Myocyte (in vitro differentiated cells): Measurements from ENCODE around the gene KRT13. TPM values are rescaled to one million over a fixed set of nuclear protein-coding genes. Genes with fewer than 3 reads are reported as not detected.

Source experiments
- DNase-seq: peaks from one replicate; pipeline ENCODE4 v3.0.0-alpha.2; 2012; ENCODE audit warnings: low read depth
- microRNA-seq: library from miRNA; unstranded; fragments of <30 nt; microRNA quantifications from one replicate; pipeline ENCODE4, GENCODE V29; 2016
- total RNA-seq: library from RNA; depleted of rRNA; stranded (reverse); fragments of >200 nt; gene quantifications from 2 replicates; pipeline ENCODE4 v1.2.3, GENCODE V29; 2014

The KRT13 gene
- total RNA-seq, 1 donor from 2014 or later, result not detected

- DNase-seq, result no peak
Observed at GRCh38 chr17:41475421-41475820, 30.0 kb downstream of the KRT13 start.

GRCh38 chr17:41474863-41475262 lies 30.5 kb downstream of the KRT13 start:
- DNase-seq, result no peak

- DNase-seq, result no peak
Observed at GRCh38 chr17:41468346-41468745, 37.1 kb downstream of the KRT13 start.

GRCh38 chr17:41467561-41467960 lies 37.9 kb downstream of the KRT13 start:
- no peak for DNase-seq

- DNase-seq, result no peak
Observed at GRCh38 chr17:41466988-41467387, 38.4 kb downstream of the KRT13 start, which contains the start of gene KRT32. TSS of gene KRT32 (minus strand) at chr17:41467386. CDS start at chr17:41467325, 61 bp downstream.

GRCh38 chr17:41464682-41465081 lies 40.7 kb downstream of the KRT13 start:
- DNase-seq, result peak; percentile 90

- no peak for DNase-seq
Observed at GRCh38 chr17:41464173-41464572, 41.2 kb downstream of the KRT13 start.

- no peak for DNase-seq
Observed at GRCh38 chr17:41463746-41464145, 41.7 kb downstream of the KRT13 start.

GRCh38 chr17:41462705-41463104 lies 42.7 kb downstream of the KRT13 start:
- no peak for DNase-seq

- no peak for DNase-seq
Observed at GRCh38 chr17:41457676-41458075, 47.7 kb downstream of the KRT13 start.

GRCh38 chr17:41456204-41456603 lies 49.2 kb downstream of the KRT13 start:
- no peak for DNase-seq

- DNase-seq, result no peak
Observed at GRCh38 chr17:41455236-41455635, 50.2 kb downstream of the KRT13 start.

GRCh38 chr17:41453066-41453465 lies 52.3 kb downstream of the KRT13 start:
- DNase-seq, result no peak

GRCh38 chr17:41452281-41452680 lies 53.1 kb downstream of the KRT13 start:
- DNase-seq, result no peak

- no peak for DNase-seq
Observed at GRCh38 chr17:41451154-41451728, 54.2 kb downstream of the KRT13 start.

Small RNA genes lying within 50 kb of the gene (microRNA-seq; reads per million reads assigned to microRNA genes)
- not detected for gene MIR6510

Other genes with a start within 250 kb of the KRT13 start
- not detected in 2 replicates for gene KRTAP9-6, start 240.2 kb downstream of the KRT13 start, total RNA-seq
- not detected in 2 replicates for gene KRTAP9-7, start 229.9 kb downstream of the KRT13 start, total RNA-seq
- not detected in 2 replicates for gene KRTAP29-1, start 202.8 kb downstream of the KRT13 start, total RNA-seq
- not detected in 2 replicates for gene KRTAP16-1, start 196.3 kb downstream of the KRT13 start, total RNA-seq
- gene KRTAP17-1, start 189.9 kb downstream of the KRT13 start, total RNA-seq, result not detected in 2 replicates
- gene KRT33A, start 154.8 kb downstream of the KRT13 start, total RNA-seq, result not detected in 2 replicates
- 0.08 TPM in 1 of 2 replicates, not detected in the other for gene KRT33B, start 135.8 kb downstream of the KRT13 start, total RNA-seq
- gene KRT34, start 123.3 kb downstream of the KRT13 start, total RNA-seq, result 0.16 TPM in 1 of 2 replicates, not detected in the other
- gene KRT31, start 108.0 kb downstream of the KRT13 start, total RNA-seq, result 0.52 and 0.86 TPM in 2 replicates
- gene KRT37, start 81.0 kb downstream of the KRT13 start, total RNA-seq, result not detected in 2 replicates
- not detected in 2 replicates for gene KRT38, start 64.6 kb downstream of the KRT13 start, total RNA-seq
- gene KRT32, start 38.2 kb downstream of the KRT13 start, total RNA-seq, result not detected in 2 replicates
- not detected in 2 replicates for gene KRT35, start 24.5 kb downstream of the KRT13 start, total RNA-seq
- gene KRT36, start 15.7 kb downstream of the KRT13 start, total RNA-seq, result not detected in 2 replicates
- not detected in 2 replicates for gene KRT15, start 13.3 kb upstream of the KRT13 start, total RNA-seq
- not detected in 2 replicates for gene KRT19, start 22.7 kb upstream of the KRT13 start, total RNA-seq
- not detected in 2 replicates for gene KRT9, start 66.4 kb upstream of the KRT13 start, total RNA-seq
- not detected in 2 replicates for gene KRT14, start 81.3 kb upstream of the KRT13 start, total RNA-seq
- not detected in 2 replicates for gene KRT16, start 107.2 kb upstream of the KRT13 start, total RNA-seq
- 0.32 and 2.4 TPM in 2 replicates for gene KRT17, start 119.0 kb upstream of the KRT13 start, total RNA-seq
- 78.1 and 112 TPM in 2 replicates for gene EIF1, start 183.3 kb upstream of the KRT13 start, total RNA-seq
- not detected in 2 replicates for gene GAST, start 206.7 kb upstream of the KRT13 start, total RNA-seq
- 0.16 TPM in 1 of 2 replicates, not detected in the other for gene HAP1, start 229.0 kb upstream of the KRT13 start, total RNA-seq